ENCODE results near the gene DMAC2L. TPM values are rescaled to one million over a fixed set of nuclear protein-coding genes. Genes with fewer than 3 reads are reported as not detected.
"Not testable (repeated sequence)": the region's sequence is repeated elsewhere in the genome, so short reads cannot be mapped to it uniquely, and the experiment has no call there.

The DMAC2L gene
- total RNA-seq, 1 donor from 2014 or later, result 17.7 TPM

DNA sequence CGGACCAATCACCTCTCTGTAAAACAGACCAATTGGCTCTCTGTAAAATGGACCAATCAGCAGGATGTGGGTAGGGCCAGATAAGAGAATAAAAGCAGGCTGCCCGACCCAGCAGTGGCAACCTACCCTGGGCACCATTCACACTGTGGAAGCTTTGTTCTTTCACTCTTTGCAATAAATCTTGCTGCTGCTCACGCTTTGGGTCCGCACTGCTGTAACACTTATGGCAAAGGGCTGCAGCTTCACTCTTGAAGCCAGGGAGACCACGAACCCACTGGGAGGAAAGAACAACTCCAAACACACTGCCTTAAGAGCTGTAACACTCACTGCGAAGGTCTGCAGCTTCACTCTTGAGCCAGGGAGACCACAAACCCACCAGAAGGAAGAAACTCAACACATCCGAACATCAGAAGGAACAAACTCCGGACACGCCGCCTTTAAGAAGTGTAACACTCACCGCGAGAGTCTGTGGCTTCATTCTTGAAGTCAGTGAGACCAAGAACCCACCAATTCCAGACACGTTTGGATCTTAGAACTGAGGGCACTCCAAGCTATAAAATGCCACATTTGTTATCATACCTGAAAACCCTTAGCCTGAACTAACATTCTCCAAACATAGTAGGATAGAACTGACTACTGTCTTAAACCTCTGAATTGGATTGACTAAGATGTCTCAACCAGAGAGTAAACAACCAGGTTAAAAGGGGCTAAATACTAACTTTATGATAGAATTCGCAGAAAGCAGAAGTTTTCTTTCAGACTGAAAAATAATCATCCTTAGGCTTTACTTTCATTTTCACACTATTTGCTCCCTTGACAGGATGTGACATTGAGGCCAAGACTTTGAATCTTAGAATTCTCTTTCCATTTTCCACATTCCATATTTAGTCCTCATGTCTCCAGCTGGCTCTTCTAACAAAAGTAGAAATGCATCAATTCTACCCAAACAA, 50.9 kb downstream of the DMAC2L start:
- TF ChIP-seq, protein P1, sequence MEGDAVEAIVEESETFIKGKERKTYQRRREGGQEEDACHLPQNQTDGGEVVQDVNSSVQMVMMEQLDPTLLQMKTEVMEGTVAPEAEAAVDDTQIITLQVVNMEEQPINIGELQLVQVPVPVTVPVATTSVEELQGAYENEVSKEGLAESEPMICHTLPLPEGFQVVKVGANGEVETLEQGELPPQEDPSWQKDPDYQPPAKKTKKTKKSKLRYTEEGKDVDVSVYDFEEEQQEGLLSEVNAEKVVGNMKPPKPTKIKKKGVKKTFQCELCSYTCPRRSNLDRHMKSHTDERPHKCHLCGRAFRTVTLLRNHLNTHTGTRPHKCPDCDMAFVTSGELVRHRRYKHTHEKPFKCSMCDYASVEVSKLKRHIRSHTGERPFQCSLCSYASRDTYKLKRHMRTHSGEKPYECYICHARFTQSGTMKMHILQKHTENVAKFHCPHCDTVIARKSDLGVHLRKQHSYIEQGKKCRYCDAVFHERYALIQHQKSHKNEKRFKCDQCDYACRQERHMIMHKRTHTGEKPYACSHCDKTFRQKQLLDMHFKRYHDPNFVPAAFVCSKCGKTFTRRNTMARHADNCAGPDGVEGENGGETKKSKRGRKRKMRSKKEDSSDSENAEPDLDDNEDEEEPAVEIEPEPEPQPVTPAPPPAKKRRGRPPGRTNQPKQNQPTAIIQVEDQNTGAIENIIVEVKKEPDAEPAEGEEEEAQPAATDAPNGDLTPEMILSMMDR (IDR thresholded peaks at IDR 0.05), result no peak
- H3K4me3 Mint-ChIP-seq (ENCODE audit: unreplicated experiment), result peak overlapping the region; percentile 61
- no peaks in the 10 kb centered on the region for H3K27me3 Mint-ChIP-seq (ENCODE audit: unreplicated experiment)
- H3K4me1 Mint-ChIP-seq (ENCODE audit: unreplicated experiment), result peaks cover 14% of the 10 kb centered on the region
- peak overlapping the region; percentile 97 for H3K27ac Mint-ChIP-seq (ENCODE audit: unreplicated experiment)
- H3K36me3 Mint-ChIP-seq (ENCODE audit: unreplicated experiment), result peaks cover 3% of the 10 kb centered on the region
- no peaks in the 10 kb centered on the region for H3K9me3 Mint-ChIP-seq (ENCODE audit: unreplicated experiment)
- DNase-seq (ENCODE audit: extremely low spot score, unreplicated experiment), result peak; percentile 64

DNA sequence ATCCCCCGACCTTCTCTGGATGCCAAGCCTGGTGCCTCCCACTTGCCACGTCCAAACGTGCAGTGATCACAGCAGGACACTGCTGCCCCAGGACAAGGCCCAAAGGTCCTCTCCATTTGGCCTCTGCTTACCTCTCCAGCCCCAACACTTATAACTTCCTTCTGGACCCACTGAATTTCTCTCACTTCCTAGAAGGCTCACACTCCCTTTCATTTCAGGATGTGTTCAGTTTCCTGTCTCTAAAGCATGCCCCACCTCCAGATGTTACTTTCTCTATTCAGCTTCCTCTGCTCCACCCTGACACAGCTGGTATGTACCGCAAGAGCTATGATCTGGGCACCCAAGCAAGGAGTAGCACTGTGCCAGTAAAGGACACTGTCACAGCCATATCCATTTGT, 51.6 kb downstream of the DMAC2L start:
- DNase-seq (ENCODE audit: extremely low spot score, unreplicated experiment), result no peak
- Mint-ChIP-seq H3K4me1 (ENCODE audit: unreplicated experiment) (peaks cover 14% of the 10 kb centered on the region), H3K27ac (ENCODE audit: unreplicated experiment) (peak overlapping the region; percentile 97), H3K4me3 (ENCODE audit: unreplicated experiment) (peak overlapping the region; percentile 61), H3K27me3 (ENCODE audit: unreplicated experiment) (no peaks in the 10 kb centered on the region), H3K9me3 (ENCODE audit: unreplicated experiment) (no peaks in the 10 kb centered on the region), H3K36me3 (ENCODE audit: unreplicated experiment) (no peaks in the 10 kb centered on the region)
- TF ChIP-seq, protein P1 (IDR thresholded peaks at IDR 0.05), result no peak

DNA sequence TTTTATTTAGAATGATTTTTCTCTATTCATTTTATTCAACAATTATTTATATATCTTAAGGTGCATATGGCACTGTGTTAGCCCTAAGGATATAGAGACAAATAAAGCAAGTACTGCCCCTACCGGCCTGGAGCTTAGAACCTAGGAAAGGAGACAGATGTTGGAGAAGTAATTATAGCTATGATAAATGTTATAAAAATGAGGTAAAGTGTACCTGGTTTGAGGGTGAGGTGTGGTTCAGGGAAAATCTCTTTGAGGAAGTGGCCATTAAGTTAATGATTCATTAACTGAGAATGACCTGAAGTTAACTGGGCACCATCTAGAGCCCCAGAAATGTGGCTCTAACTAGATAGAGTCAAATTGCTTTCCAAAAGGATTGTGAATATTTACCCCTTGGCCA, 52.7 kb downstream of the DMAC2L start:
- H3K9me3 Mint-ChIP-seq (ENCODE audit: unreplicated experiment), result no peaks in the 10 kb centered on the region
- no peaks in the 10 kb centered on the region for H3K36me3 Mint-ChIP-seq (ENCODE audit: unreplicated experiment)
- TF ChIP-seq, protein P1 (IDR thresholded peaks at IDR 0.05), result no peak
- DNase-seq (ENCODE audit: extremely low spot score, unreplicated experiment), result no peak
- H3K27ac Mint-ChIP-seq (ENCODE audit: unreplicated experiment), result no peak overlapping the region
- no peaks in the 10 kb centered on the region for H3K27me3 Mint-ChIP-seq (ENCODE audit: unreplicated experiment)
- H3K4me3 Mint-ChIP-seq (ENCODE audit: unreplicated experiment), result no peak overlapping the region
- H3K4me1 Mint-ChIP-seq (ENCODE audit: unreplicated experiment), result peaks cover 14% of the 10 kb centered on the region

DNA sequence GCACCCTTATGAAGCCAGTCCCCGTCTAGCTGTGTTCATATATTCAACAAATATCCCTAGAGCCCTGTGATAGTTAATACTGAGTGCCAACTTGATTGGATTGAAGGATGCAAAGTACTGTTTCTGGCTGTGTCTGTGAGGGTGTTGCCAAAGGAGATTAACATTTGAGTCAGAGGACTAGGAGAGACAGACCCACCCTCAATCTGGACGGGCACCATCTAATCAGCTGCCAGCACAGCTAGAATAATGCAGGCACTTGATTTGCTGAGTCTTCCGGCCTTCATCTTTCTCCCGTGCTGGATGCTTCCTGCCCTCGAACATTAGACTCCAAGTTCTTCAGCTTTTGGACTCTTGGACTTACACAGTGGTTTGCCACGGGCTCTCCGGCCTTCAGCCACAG, 53.4 kb downstream of the DMAC2L start:
- H3K27me3 Mint-ChIP-seq (ENCODE audit: unreplicated experiment); H3K9me3 Mint-ChIP-seq (ENCODE audit: unreplicated experiment); H3K4me3 Mint-ChIP-seq (ENCODE audit: unreplicated experiment); H3K27ac Mint-ChIP-seq (ENCODE audit: unreplicated experiment); DNase-seq (ENCODE audit: extremely low spot score, unreplicated experiment); H3K36me3 Mint-ChIP-seq (ENCODE audit: unreplicated experiment): not testable (repeated sequence)
- peaks cover 14% of the 10 kb centered on the region for H3K4me1 Mint-ChIP-seq (ENCODE audit: unreplicated experiment)

DNA sequence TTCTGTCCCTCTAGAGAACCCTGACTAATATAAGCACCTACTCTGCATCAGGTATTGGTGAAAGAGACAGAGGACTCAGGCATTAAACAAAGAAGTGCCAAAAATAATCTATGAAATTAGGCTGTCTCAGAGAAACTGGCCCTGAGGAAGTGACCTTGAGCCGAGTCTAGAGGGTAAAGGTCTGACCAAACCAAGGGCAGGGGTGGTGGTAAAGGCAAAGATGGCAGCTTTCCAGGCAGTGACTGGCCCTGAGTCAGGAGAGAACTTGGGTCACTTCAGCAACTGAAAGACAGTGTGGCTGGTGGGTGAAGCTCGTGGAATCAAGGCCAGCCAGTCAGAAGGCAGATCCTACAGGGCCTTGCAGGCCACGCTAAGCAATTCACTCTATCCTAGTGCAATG, 54.0 kb downstream of the DMAC2L start:
- Mint-ChIP-seq H3K4me1 (ENCODE audit: unreplicated experiment) (peaks cover 14% of the 10 kb centered on the region), H3K27ac (ENCODE audit: unreplicated experiment) (peak overlapping the region; percentile 9), H3K36me3 (ENCODE audit: unreplicated experiment) (no peaks in the 10 kb centered on the region), H3K9me3 (ENCODE audit: unreplicated experiment) (no peaks in the 10 kb centered on the region), H3K4me3 (ENCODE audit: unreplicated experiment) (no peak overlapping the region), H3K27me3 (ENCODE audit: unreplicated experiment) (no peaks in the 10 kb centered on the region)
- no peak for DNase-seq (ENCODE audit: extremely low spot score, unreplicated experiment)
- TF ChIP-seq, protein P1 (IDR thresholded peaks at IDR 0.05), result no peak

Measured in osteocyte (in vitro differentiated cells).